Measurements from ENCODE around the gene PFN1.

- peak; percentile 15 for TF ChIP-seq CTCF (IDR thresholded peaks at IDR 0.05; ENCODE audit: low read depth, low read length, poor library complexity, severe bottlenecking)
- no peak for TF ChIP-seq EZH2phosphoT487 (IDR thresholded peaks at IDR 0.05; ENCODE audit: borderline replicate concordance, low read length)
Observed at GRCh38 chr17:4938688-4939545, 9.4 kb downstream of the PFN1 start.

Measured in DOHH2 (cell line).